HEK293 (cell line): ENCODE measurements around the gene LCOR.
A peak's percentile ranks its signal among the peaks of the same experiment; 100 is the strongest.

Experiments used
- CTCF ChIA-PET: fragments of 350-600 bp; formaldehyde crosslinking; extraction: SDS; loops from one replicate; lab custom pipeline; 2021; ENCODE audit warnings: antibody characterized with exemption; lab: Yijun Ruan, JAX
- POLR2A ChIA-PET: fragments of 300-600 bp; formaldehyde crosslinking; extraction: SDS; loops from one replicate; lab custom pipeline; 2020; ENCODE audit warnings: antibody characterized with exemption, inconsistent platforms; lab: Yijun Ruan, JAX
- H3K27ac ChIP-seq: fragments of 200-500 bp; sonication (Bioruptor generic); 2 replicates; pipeline ENCODE4 v1.5.1; 2014; ENCODE audit warnings: low read depth, low read length, control low read depth, inconsistent platforms; ENCODE audit errors: extremely low read depth
- H3K36me3 ChIP-seq, 2 experiments: fragments of 200-500 bp in 1 of 2; sonication (Bioruptor generic) in 1 of 2; 1 replicate in 1 of 2; 2 replicates in 1 of 2; pipeline ENCODE4 v1.5.1; 2014 to 2017; ENCODE audit warnings: inconsistent platforms in 2 of 2, low read length in 2 of 2; ENCODE audit not compliant: control insufficient read depth in 2 of 2, insufficient read depth in 1 of 2
- H3K4me1 ChIP-seq: fragments of 200-500 bp; sonication (Bioruptor generic); 2 replicates; pipeline ENCODE4 v1.5.1; 2014; ENCODE audit warnings: mild to moderate bottlenecking, low read length, inconsistent platforms; ENCODE audit not compliant: control insufficient read depth, insufficient read depth
- H3K4me3 ChIP-seq: 2 replicates; pipeline ENCODE4 v1.5.1; 2011; ENCODE audit warnings: low read depth, mild to moderate bottlenecking, control low read depth, low read length, moderate library complexity
- H3K9me3 ChIP-seq: fragments of 200-500 bp; sonication (Bioruptor generic); 2 replicates; pipeline ENCODE4 v1.5.1; 2014; ENCODE audit warnings: low read depth, low read length, inconsistent platforms; ENCODE audit not compliant: control insufficient read depth, insufficient read depth
- EGR2 ChIP-seq: fragments of 450-650 bp; formaldehyde crosslinking; IDR thresholded peaks from 2 replicates; pipeline ENCODE4 v1.5.1; 2016; ENCODE audit warnings: low read depth, missing biosample characterization, missing genetic modification characterization
- FEZF1 ChIP-seq: fragments of 450-650 bp; formaldehyde crosslinking; IDR thresholded peaks from 2 replicates; pipeline ENCODE4 v1.5.1; 2016; ENCODE audit warnings: missing biosample characterization, missing genetic modification characterization
- KLF1 ChIP-seq: fragments of 450-650 bp; formaldehyde crosslinking; IDR thresholded peaks from 2 replicates; pipeline ENCODE4 v1.5.1; 2016; ENCODE audit warnings: missing biosample characterization, missing genetic modification characterization
- OVOL3 ChIP-seq: fragments of 450-650 bp; formaldehyde crosslinking; IDR thresholded peaks from 2 replicates; pipeline ENCODE4 v1.5.1; 2016; ENCODE audit warnings: missing biosample characterization, missing genetic modification characterization
- PRDM1 ChIP-seq: fragments of 450-650 bp; formaldehyde crosslinking; IDR thresholded peaks from 2 replicates; pipeline ENCODE4; 2016; ENCODE audit warnings: missing biosample characterization, missing genetic modification characterization
- SP2 ChIP-seq: fragments of 450-650 bp; formaldehyde crosslinking; IDR thresholded peaks from 2 replicates; pipeline ENCODE4 v1.5.1; 2016; ENCODE audit warnings: missing biosample characterization, missing genetic modification characterization
- TRIM28 ChIP-seq: IDR thresholded peaks from 2 replicates; pipeline ENCODE4 v1.6.1; 2011; ENCODE audit warnings: low read length, control low read depth, borderline replicate concordance
- ZBTB17 ChIP-seq: fragments of 450-650 bp; formaldehyde crosslinking; IDR thresholded peaks from 2 replicates; pipeline ENCODE4 v1.5.1; 2016; ENCODE audit warnings: missing biosample characterization, missing genetic modification characterization
- ZFHX2 ChIP-seq: fragments of 450-650 bp; formaldehyde crosslinking; conservative IDR thresholded peaks from 2 replicates; pipeline ENCODE4 v1.5.1; 2016; ENCODE audit warnings: missing biosample characterization, missing genetic modification characterization
- ZIC2 ChIP-seq: fragments of 450-650 bp; formaldehyde crosslinking; IDR thresholded peaks from 2 replicates; pipeline ENCODE4 v1.5.1; 2016; ENCODE audit warnings: missing biosample characterization, missing genetic modification characterization
- ZNF138 ChIP-seq: fragments of 450-650 bp; formaldehyde crosslinking; IDR thresholded peaks from 2 replicates; pipeline ENCODE4 v1.5.1; 2016; ENCODE audit warnings: missing biosample characterization, missing genetic modification characterization, borderline replicate concordance
- ZNF184 ChIP-seq: fragments of 450-650 bp; IDR thresholded peaks from 2 replicates; pipeline ENCODE4 v1.5.1; 2018; ENCODE audit warnings: missing biosample characterization, mild to moderate bottlenecking, missing genetic modification characterization
- ZNF266 ChIP-seq: fragments of 450-650 bp; formaldehyde crosslinking; IDR thresholded peaks from 2 replicates; pipeline ENCODE4 v1.5.1; 2016; ENCODE audit warnings: missing biosample characterization, missing genetic modification characterization, low read depth
- ZNF292 ChIP-seq: fragments of 450-650 bp; formaldehyde crosslinking; IDR thresholded peaks from 2 replicates; pipeline ENCODE4 v1.5.1; 2016; ENCODE audit warnings: low read depth, missing biosample characterization, missing genetic modification characterization, borderline replicate concordance
- ZNF335 ChIP-seq: fragments of 450-650 bp; formaldehyde crosslinking; conservative IDR thresholded peaks from 2 replicates; pipeline ENCODE4 v1.5.1; 2016; ENCODE audit warnings: missing biosample characterization, missing genetic modification characterization
- ZNF350 ChIP-seq: fragments of 450-650 bp; formaldehyde crosslinking; IDR thresholded peaks from 2 replicates; pipeline ENCODE4 v1.5.0; 2017; ENCODE audit warnings: missing biosample characterization, mild to moderate bottlenecking, missing genetic modification characterization
- ZNF510 ChIP-seq: fragments of 450-650 bp; formaldehyde crosslinking; IDR thresholded peaks from 2 replicates; pipeline ENCODE4 v1.5.1; 2018; ENCODE audit warnings: mild to moderate bottlenecking, missing genetic modification characterization, missing biosample characterization; ENCODE audit not compliant: insufficient replicate concordance
- TF ChIP-seq, protein P1 (sequence below): fragments of 450-650 bp; formaldehyde crosslinking; IDR thresholded peaks from 2 replicates; pipeline ENCODE4; 2016; ENCODE audit warnings: missing biosample characterization, missing genetic modification characterization
- TF ChIP-seq, protein P2 (sequence below): fragments of 450-650 bp; formaldehyde crosslinking; conservative IDR thresholded peaks from 2 replicates; pipeline ENCODE4 v1.5.1; 2016; ENCODE audit warnings: low read depth, missing biosample characterization, missing genetic modification characterization
- TF ChIP-seq, protein P3 (sequence below): fragments of 450-650 bp; formaldehyde crosslinking; IDR thresholded peaks from 2 replicates; pipeline ENCODE4 v1.5.1; 2017; ENCODE audit warnings: missing biosample characterization, mild to moderate bottlenecking, missing genetic modification characterization, moderate library complexity
- TF ChIP-seq, protein P4 (sequence below): fragments of 450-650 bp; formaldehyde crosslinking; IDR thresholded peaks from 2 replicates; pipeline ENCODE4 v1.5.1; 2016; ENCODE audit warnings: missing biosample characterization, missing genetic modification characterization

The LCOR gene

DNA sequence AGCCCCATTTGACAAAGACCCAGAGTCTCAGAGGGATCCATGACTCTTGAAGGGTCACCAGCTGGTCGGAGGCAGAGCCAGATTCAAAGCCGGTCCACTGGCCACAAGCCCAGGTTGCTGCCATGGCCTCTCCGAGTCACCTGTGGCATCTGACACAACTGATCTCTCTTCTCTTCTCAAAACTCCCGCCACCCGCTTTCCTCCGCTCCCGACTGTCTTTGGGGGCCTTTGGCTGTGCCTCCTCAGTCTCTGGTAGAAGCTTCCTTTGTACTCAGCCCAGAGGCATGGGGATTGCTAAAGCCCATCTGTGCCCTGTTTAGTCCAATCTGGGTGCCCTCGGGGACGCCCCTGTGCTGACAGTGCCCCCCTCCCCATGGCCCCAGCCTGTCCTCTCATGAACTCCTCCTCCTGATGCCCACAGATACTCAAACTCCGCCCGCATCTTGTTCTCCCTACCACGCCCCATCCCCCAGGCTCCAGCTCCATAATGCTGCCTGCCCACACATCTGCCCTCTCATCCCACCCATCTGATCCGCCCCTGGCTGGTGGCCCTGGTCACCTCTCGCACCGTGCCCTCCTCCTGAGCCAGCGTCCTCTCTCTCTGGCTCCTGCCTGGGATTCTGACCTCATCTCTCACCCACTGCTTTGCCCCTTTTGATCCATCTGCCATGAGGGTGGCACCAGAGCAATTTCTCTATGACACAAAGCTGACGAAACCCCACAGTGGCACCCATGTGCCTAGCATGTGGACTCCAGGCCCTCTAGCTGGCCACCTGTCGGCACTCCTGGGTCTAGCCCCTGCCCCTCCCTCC lies 203.1 kb downstream of the LCOR start:
- Histone ChIP-seq H3K4me3 (no peak overlapping the region), H3K27ac (no peak overlapping the region), H3K9me3 (no peaks in the 10 kb centered on the region), H3K36me3 (no peaks in the 10 kb centered on the region), H3K4me1 (no peaks in the 10 kb centered on the region)
- ChIA-PET POLR2A (no interaction called here), CTCF (interaction anchor here (0.5 to 5.6 kb wide), 7 partner anchors 9 to 479 kb away, joined by 3 to 73 read pairs (median 4); no protein-coding TSS in a partner anchor)
- TF ChIP-seq EGR2 (tag by site-specific recombination) (peak; percentile 96), ZIC2 (tag by site-specific recombination) (peak; percentile 72), KLF1 (tag by site-specific recombination) (peak; percentile 60), ZNF266 (tag by site-specific recombination) (no peak), FEZF1 (tag by site-specific recombination) (no peak), ZFHX2 (peak; percentile 95)
- TF ChIP-seq, protein P1, sequence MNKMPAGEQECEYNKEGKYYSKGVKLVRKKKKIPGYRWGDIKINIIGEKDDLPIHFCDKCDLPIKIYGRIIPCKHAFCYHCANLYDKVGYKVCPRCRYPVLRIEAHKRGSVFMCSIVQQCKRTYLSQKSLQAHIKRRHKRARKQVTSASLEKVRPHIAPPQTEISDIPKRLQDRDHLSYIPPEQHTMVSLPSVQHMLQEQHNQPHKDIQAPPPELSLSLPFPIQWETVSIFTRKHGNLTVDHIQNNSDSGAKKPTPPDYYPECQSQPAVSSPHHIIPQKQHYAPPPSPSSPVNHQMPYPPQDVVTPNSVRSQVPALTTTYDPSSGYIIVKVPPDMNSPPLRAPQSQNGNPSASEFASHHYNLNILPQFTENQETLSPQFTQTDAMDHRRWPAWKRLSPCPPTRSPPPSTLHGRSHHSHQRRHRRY (tag by site-specific recombination), result no peak
- TF ChIP-seq, protein P2, sequence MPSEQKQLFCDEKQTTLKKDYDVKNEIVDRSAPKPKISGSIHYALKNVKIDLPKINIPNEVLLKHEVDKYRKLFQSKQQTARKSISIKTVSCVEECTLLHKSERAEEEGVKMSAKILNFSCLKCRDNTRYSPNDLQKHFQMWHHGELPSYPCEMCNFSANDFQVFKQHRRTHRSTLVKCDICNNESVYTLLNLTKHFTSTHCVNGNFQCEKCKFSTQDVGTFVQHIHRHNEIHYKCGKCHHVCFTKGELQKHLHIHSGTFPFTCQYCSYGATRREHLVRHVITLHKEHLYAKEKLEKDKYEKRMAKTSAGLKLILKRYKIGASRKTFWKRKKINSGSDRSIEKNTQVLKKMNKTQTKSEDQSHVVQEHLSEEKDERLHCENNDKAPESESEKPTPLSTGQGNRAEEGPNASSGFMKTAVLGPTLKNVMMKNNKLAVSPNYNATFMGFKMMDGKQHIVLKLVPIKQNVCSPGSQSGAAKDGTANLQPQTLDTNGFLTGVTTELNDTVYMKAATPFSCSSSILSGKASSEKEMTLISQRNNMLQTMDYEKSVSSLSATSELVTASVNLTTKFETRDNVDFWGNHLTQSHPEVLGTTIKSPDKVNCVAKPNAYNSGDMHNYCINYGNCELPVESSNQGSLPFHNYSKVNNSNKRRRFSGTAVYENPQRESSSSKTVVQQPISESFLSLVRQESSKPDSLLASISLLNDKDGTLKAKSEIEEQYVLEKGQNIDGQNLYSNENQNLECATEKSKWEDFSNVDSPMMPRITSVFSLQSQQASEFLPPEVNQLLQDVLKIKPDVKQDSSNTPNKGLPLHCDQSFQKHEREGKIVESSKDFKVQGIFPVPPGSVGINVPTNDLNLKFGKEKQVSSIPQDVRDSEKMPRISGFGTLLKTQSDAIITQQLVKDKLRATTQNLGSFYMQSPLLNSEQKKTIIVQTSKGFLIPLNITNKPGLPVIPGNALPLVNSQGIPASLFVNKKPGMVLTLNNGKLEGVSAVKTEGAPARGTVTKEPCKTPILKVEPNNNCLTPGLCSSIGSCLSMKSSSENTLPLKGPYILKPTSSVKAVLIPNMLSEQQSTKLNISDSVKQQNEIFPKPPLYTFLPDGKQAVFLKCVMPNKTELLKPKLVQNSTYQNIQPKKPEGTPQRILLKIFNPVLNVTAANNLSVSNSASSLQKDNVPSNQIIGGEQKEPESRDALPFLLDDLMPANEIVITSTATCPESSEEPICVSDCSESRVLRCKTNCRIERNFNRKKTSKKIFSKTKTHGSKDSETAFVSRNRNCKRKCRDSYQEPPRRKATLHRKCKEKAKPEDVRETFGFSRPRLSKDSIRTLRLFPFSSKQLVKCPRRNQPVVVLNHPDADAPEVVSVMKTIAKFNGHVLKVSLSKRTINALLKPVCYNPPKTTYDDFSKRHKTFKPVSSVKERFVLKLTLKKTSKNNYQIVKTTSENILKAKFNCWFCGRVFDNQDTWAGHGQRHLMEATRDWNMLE (tag by site-specific recombination), result no peak

DNA sequence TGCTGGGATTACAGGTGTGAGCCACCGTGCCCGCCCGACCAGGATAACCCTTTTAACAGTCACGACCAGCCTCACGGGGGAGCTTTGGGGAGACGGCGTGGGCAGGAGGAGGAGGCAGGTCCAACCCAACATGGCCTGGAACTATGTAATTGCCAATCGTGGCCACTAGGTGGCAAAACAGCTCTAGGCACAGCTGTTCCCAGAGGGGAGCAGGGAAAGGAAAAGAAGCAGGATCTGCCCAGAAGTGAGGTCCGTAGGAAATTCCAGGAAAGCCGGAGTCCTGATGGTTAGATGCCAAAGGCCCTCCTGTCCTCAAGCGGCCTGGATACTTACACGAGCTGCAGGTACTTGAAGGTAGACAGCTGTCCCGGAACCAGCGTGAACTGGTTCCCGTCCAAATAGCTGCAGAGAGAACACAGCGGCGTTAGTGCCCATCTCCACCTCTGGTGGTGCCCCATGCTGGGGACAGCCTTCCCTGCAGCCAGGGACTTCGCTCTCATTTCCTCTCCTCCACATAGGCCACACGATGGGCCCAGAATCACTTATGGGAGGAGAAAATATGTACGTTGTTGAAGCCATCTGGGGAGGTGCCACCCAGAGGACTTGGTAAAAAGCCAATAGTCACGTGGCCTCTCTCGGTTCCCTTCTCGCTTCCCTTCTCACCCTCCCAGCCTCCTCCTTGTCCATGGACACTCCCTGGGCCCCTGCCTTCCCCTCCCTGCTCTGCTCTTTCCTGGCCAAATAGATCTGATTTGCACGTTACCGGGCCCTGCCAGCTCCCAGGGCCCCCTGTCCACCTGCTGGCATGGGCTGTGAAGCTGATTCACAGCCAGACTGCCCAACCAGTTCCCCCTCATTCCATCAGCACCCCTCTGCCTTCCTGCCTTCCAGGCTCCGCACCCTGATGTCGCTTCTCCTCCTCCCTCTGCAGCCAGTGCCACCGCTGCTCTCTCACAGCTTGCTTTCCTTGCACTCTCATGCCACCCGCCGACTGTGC lies 205.6 kb downstream of the LCOR start:
- Histone ChIP-seq H3K27ac (no peak overlapping the region), H3K9me3 (no peaks in the 10 kb centered on the region), H3K36me3 (no peaks in the 10 kb centered on the region), H3K4me1 (no peaks in the 10 kb centered on the region), H3K4me3 (no peak overlapping the region)
- CTCF ChIA-PET, result interaction anchor here (0.6 to 5.6 kb wide), 36 partner anchors 8 to 700 kb away, joined by 3 to 73 read pairs (median 4); no protein-coding TSS in a partner anchor
- POLR2A ChIA-PET, result interaction anchor here (0.6 kb wide), 1 partner anchor 14 kb away, joined by 4 read pairs; no protein-coding TSS in a partner anchor
- TF ChIP-seq, protein P3, sequence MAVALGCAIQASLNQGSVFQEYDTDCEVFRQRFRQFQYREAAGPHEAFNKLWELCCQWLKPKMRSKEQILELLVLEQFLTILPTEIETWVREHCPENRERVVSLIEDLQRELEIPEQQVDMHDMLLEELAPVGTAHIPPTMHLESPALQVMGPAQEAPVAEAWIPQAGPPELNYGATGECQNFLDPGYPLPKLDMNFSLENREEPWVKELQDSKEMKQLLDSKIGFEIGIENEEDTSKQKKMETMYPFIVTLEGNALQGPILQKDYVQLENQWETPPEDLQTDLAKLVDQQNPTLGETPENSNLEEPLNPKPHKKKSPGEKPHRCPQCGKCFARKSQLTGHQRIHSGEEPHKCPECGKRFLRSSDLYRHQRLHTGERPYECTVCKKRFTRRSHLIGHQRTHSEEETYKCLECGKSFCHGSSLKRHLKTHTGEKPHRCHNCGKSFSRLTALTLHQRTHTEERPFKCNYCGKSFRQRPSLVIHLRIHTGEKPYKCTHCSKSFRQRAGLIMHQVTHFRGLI (tag by site-specific recombination), result peak; percentile 10; the same call in 1 of the 2 replicates
- TF ChIP-seq SP2 (no peak), ZNF335 (tag by site-specific recombination) (peak; percentile 74; the same call in 1 of the 2 replicates), ZNF184 (tag by site-specific recombination) (no peak), ZNF138 (tag by site-specific recombination) (no peak), OVOL3 (tag by site-specific recombination) (no peak), ZBTB17 (peak; percentile 64), PRDM1 (tag by site-specific recombination) (peak; percentile 41; the same call in 1 of the 2 replicates), ZNF350 (tag by site-specific recombination) (no peak), TRIM28 (no peak), ZNF510 (no peak), ZNF292 (tag by site-specific recombination) (no peak)
- TF ChIP-seq, protein P4, sequence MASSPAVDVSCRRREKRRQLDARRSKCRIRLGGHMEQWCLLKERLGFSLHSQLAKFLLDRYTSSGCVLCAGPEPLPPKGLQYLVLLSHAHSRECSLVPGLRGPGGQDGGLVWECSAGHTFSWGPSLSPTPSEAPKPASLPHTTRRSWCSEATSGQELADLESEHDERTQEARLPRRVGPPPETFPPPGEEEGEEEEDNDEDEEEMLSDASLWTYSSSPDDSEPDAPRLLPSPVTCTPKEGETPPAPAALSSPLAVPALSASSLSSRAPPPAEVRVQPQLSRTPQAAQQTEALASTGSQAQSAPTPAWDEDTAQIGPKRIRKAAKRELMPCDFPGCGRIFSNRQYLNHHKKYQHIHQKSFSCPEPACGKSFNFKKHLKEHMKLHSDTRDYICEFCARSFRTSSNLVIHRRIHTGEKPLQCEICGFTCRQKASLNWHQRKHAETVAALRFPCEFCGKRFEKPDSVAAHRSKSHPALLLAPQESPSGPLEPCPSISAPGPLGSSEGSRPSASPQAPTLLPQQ (tag by site-specific recombination), result peak; percentile 64
